HL-60/S4 treated with retinoic acid at 250 ng/mL for 4 days and 3 days (cell line): Measurements from ENCODE around the gene PGAM1.
"Not testable (repeated sequence)": the region's sequence is repeated elsewhere in the genome, so short reads cannot be mapped to it uniquely, and the experiment has no call there.

ENCODE experiments used
- in situ Hi-C: fragments of 300-500 bp; cut with MboI; formaldehyde crosslinking; loops from 2 replicates; pipeline ENCODE4 v1.7.0; 2022; ENCODE audit warnings: low sequenced_read_pairs

Gene PGAM1

DNA sequence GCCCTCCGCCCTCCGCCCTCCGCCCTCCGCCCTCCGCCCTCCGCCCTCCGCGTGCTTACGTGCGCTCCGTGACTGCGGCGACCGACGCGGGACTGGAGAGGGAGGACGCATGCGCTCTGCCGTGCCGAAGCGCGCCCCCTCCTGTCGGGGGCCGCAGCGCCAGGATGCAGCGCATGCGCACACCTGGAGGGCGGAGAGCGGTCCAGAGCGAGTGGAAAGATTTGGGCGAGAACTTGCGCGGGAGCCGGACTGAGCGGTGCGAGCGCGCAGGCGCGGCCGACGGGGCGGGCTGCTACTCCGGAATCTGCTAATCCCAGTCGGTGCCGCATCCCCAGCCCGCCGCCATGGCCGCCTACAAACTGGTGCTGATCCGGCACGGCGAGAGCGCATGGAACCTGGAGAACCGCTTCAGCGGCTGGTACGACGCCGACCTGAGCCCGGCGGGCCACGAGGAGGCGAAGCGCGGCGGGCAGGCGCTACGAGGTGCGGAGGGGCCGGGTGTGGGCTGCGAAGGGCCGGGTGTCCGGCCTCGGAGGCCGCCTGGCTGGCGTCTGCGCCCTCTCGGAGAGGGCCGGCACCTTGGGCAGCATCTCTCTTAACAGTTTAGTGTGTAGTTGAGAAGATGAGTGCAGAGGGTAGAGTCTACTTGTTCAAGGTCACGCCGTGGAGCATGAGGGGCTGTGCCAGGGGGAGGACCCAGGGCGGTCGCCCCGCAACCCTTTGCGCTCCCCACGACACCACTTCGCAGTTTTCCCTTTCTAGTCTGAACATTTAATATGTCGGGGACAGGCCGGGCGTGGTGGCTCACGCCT, at the start of gene PGAM1:
TSS of gene PGAM1 (plus strand) at position 228 of the 812 bp plus-strand sequence. CDS start at position 345, 117 bp downstream.
- in situ Hi-C loops, result no loop called here

DNA sequence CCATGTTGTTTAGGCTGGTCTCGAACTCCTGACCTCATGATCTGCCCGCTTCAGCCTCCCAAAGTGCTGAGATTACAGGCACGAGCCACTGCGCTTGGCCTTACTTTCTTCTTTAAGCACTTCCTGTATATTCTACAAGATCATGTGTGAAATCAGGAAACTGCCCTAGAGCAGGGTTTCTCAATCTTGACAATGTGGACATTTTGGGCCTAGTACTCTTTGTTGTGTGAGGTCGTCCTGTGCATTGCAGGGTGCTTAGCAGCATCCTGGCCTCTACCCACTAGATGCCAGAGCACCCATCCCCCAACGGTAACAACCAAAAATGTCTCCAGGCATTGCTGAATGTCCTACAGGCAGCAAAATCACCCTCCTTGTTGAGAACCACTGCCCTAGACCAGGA, 49.6 kb upstream of the PGAM1 start:
- in situ Hi-C loops, result no loop called here

DNA sequence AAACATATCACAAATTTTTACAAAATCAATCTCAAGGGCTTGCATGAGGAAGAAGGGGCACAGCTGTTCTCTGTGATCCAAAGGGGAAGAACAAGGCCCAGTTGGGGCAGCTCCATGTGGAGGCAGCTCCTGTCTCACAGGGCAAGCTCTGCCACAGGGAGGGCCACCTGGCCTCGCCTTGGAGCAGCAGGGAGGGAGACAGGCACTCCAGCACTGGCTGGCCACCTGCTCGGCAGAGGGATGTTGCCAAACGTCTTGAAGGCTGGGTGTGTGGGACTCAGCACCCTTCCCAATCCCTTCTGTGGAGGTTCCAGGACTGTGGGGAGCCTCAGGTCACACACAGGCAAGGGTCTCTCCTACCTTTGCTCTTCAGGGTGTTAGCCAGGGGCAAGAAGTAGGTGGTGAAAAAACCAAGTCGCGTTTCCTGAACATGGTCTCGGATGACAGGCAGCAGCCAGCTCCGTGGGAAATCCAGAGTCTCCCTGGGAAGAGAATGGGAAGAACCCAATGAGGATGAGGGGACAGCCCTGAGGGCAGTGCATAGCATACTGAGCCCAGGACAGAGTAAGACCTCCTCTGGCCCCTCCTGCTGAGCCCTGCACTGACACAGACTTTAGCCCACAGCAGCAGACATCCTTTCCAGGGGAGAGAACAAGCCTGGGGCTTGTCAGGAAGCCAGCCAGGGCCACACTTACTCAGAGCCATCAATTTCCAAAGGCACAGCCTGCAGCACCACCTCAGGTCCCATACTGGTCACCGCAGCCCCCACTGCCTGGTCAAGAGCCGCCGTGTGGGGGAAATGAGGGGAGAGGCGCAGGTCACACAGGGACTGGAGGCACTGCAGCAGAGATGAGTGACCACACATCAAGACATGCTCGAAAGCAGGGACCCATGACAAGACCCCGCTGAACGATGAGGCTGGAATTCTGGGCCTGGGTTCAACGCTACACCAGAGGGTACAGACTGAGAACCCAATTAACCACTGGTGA, 46.8 kb upstream of the PGAM1 start:
- in situ Hi-C loops, result no loop called here

DNA sequence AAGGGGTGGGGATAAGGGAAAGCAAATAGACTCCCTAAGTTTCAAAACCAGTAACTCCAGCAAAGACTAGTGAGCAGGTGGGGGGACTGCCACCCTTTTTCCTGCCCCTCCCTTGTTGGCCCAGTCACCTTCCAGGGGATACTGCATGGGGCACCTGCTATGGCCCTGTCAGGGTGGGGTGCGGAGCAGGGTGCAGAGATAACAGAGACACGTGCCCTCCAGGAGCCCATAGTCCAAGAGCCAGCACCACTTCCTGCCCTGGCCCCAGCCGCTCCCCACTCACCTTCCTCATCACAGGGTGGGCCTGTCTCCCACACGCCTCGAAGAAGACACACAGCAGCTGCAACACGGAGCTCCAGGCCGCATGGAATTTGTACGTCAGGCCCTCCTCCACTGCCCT, 45.5 kb upstream of the PGAM1 start:
- in situ Hi-C loops, result no loop called here

DNA sequence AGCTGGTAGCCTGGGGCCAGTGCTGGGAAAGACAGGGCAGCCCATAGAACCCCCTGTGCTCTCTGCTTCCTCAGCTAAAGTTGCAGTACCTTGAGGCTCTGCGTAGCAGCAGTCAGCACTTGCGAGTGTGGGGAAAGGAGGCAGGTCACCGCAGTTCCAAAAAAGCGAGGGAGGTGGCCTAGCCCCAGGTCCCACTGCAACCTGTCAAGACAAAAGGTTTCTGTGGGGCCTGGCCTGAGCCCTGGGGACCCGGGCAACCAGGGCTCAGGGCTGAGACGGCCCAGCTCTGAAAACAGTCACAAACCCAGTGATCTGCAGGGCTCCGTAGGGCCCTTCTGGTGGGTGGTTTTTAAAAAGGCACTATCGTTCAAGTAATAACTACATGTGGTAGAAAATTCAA, 44.4 kb upstream of the PGAM1 start:
- in situ Hi-C loops, result no loop called here

DNA sequence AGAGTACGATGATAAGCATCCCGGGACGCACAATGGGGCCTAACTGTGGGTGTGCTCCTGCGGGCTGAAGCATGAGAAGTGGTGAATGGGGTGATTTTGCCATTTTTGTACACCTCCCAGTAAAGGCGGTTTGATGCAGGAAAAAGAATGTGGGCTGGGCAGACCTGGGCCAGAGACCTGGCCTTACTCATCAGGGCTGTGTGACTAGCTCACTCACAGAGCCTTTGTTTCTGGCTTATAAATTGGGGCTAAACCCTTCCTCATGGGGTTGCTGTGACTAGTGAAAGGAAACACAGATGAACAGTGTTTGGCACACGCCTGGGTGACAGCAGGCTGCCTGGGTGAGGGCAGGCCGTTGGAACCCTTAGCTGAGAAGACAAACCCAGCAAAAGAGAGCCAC, 42.8 kb upstream of the PGAM1 start:
- in situ Hi-C loops, result no loop called here

DNA sequence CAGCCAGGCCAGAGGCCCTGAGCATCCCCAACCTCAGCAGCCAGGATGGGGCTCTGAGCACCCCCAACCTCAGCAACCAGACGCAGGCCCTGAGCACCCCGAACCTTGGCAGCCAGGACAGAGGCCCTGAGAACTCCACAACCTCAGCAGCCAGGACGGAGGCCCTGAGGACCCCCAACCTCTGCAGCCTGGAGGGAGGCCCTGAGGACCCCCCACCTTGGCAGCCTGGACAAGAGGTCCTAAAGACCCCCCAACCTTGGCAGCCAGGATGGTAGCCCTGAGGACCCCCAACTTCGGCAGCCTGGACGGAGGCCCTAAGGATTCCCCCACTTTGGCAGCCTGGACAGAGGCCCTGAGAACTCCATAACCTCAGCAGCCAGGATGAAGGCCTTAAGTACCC, 41.8 kb upstream of the PGAM1 start:
- in situ Hi-C loops, result no loop called here

DNA sequence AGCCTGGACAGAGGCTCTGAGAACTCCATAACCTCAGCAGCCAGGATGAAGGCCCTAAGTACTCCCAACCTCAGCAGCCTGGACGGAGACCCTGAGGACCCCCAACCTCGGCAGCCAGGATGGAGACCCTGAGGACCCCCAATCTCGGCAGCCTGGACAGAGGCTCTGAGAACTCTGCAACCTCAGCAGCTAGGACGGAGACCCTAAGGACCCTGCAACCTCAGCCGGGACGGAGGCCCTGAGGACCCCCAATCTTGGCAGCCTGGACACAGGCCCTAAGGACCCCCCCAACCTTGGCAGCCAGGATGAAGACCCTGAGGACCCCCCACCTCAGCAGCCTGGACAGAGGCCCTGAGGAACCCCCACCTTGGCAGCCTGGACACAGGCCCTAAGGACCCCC, 41.4 kb upstream of the PGAM1 start:
- in situ Hi-C loops, result no loop called here

DNA sequence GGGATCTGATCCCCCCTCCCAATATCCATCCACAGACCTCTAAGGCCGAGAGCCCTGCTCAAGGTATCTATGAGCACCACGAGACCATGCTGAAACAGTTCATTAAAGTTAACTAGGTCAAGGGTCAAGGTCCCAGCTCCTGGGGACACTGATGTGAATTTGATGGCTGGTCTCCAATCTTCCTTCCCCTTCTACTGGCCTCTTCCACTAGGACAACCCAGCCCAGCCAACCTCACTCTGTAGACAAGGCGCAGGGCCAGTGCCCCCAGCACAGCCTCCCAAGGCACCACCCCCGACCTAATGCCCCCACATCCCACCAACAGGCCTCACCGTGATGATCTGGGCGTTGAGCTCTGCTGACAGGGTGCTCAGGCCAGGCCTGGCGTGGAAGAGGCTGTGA, 40.4 kb upstream of the PGAM1 start:
- in situ Hi-C loops, result no loop called here

DNA sequence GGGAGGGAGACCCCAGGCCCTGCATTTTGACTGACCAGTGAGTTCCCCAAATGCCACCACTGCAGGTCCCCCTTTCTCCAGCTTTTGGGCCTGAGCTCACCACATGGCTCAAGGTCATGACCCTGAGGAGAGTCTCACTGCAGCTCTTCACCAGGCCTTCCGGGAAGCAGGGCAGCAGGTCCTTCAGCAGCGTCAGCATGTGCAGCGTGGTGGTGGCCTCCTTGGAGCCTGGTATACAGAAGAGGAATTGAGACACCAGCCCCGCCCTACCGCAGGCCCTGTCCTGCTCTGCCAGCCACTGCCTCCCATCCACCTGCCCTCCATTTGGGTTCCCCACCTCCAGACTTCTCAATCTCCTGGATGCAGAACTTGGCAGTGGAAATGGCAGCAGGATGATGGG, 37.8 kb upstream of the PGAM1 start:
- in situ Hi-C loops, result no loop called here

DNA sequence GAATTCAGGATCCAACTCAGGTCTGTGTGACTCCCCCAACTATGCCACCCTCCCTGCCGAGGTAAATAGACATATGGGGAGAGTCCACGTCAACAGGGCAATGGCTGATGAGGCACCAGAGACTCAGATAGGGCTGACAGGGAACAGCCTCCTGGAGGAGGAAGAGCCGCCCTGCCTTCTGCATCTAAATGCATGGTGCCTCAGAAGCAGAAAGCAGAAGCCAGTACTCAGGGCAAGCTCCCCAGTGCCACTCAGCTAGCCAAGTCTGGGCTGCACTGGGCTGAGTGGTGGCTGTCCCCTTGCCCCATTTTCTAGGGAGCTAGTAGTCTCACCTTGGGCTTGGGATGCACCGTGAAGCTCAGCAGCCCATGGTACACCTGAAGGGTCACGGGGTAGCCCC, 35.9 kb upstream of the PGAM1 start:
- in situ Hi-C loops, result no loop called here

DNA sequence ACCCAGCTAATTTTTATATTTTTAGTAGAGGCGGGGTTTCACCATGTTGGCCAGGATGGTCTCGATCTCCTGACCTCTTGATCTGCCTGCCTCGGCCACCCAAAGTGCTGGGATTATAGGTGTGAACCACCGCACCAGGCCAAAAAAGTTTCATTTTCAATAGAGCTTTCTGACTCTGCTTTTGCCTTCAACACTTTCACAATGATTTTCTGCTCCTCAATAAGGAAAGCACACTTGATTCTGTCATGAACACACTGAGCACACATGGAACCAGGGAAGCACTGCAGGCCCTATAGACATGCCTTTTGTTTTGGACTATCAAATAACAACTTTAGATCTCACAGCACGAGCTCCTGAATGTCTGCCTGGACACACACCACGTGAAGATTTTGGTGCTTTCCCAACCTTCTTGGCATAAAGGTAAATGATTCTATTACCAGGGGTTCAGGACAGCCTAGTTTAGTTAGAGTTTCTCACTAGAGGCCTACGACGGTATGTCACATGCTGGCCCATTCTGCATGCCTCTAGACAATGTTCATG, 32.9 kb upstream of the PGAM1 start:
- in situ Hi-C loops, result no loop called here

DNA sequence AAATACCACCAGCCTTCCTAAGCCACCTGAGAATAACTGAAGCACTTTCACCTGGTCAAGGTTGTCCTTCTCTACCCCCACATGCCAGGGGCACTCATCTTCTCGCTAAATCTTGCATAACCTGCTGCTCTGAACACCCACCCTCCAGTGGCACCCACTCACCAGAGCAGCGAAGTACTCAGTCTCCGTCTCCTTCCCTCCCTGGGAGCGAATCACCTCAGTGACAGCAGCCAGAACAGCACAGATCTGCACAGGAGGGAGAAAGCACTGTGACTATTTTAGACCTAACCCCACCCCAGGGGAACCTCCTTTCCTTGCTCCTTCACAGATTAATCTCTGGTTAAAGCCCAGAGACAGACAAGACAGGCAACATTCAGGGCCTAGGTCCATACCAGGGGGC, 29.9 kb upstream of the PGAM1 start:
- in situ Hi-C loops, result no loop called here

DNA sequence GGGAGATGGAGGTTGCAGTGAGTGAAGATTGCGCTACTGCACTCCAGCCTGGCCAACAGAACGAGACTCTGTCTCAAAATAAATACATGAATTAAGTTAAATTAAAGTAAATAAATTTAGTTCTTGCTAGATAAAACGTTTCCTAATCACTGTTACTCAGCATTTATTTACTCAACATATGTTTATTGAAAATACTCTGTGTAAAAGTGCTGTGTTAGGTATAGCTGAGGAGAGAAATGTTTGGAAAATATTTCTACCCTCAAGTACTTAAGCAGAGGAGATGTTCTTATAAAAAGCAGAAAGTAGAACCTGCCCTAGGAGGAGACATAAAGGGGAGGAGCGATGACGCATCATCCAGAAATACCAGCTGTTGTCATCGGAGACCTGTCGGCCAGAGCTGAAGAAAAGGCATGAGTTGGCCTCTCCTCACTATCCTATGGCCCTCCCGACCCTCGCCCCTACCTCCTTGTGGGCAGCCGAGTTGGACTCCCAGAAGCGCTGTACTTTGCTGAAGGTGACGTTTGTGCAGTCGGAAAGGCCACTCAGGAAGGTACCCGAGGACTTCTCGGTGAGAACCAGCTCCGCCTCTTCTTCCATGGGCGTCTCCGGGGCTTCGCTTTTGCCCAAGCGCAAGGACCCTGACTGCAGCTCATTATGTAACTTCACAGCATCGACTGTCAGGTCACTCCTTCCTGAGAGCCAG, 26.0 kb upstream of the PGAM1 start:
- in situ Hi-C loops, result no loop called here

DNA sequence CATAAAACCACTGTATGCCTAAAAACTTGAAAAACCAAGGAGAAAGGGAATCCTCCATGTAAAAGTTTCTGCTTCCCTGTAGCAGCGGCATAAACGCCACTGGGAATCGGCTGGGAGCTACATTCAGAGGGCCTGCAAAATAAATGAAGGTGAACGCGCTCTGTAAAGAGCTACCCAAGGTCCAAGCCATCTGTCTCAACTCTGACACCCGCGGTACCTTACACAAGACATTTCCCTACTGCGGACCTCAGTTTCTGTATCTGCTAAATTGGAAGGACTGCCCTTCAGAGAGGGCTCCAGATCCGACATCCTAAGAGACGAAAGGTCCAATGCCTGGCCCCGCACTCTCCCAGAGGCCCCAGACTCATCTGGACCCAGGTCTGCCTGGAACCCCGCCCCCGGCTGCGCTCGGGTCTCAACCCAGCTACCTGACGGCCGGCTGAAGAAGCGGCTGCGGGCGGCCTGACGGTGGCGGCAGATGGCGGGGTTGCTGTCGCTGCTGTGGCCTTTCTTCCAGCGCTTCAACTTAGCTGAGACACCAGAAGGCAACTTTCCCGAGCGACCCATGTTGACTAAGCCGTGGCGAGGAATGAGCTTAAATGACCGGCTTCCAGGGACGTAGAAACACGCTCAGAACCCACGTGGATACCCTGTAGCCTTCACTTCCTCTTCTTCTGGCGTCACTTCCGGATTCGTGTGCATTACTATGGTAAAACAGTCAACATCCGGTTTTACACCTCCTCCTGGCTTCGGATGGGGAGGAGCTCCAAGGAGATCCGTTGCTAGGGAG, 25.1 kb upstream of the PGAM1 start, which contains the start of gene RRP12:
TSS of gene RRP12 (minus strand) at position 676 of the 790 bp plus-strand sequence. CDS start at position 567, 109 bp downstream.
- in situ Hi-C loops, result no loop called here

DNA sequence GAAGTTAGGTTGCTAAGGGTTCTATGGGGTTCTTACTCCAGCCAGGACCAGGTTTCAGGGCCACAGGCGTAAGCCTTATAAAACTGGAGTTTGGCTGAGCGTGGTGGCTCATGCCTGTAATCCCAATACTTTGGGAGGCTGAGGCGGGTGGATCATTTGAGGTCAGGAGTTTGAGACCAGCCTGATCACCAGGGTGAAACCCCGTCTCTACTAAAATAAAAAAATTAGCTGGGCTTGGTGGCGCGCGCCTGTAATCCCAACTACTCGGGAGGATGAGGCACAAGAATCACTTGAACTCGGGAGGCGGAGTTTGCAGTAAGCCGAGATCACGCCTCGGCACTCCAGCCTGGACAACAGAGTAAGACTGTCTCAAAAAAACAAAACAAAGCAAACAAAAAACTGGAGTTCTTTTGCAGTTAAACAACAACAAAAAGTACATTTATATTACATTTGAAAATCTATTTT, 24.5 kb upstream of the PGAM1 start:
- in situ Hi-C loops, result no loop called here

DNA sequence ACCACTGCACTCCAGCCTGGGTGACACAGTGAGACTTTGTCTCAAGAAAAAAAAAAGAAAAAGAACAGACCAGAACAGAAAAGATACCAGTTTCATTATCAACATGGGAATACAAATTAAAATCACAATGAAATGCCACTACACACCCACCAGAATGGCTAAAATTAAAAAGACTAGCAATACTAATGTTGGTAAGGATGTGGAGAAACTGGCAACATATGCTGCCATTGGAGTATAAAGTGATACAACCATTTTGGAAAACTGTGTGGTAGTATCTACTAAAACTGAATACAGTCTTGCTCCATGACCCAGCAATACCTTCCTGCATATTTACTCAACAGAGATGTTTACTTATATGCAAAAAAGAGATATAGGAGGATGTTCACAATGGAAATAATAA, 21.9 kb upstream of the PGAM1 start:
- in situ Hi-C loops, result no loop called here

DNA sequence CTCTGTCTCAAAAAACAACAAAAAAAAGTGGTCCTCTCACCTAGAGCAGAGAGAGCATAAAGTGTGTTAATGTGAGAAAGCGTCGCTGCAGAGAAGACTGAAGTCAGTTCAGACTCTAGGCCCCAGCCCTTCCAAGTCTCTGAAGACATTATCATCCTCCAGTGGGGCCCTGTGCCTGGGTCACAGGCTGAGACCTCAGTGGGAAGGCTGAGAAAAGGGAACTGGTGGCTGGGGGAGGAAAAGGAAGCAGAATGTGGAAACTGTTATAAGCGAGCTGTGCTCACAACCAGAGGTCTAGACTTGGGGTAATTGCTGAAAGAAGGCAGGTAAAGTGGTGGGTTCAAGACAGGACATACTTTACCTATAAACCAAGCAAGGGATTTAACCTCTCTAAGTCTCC, 19.9 kb upstream of the PGAM1 start:
- in situ Hi-C loops, result no loop called here

DNA sequence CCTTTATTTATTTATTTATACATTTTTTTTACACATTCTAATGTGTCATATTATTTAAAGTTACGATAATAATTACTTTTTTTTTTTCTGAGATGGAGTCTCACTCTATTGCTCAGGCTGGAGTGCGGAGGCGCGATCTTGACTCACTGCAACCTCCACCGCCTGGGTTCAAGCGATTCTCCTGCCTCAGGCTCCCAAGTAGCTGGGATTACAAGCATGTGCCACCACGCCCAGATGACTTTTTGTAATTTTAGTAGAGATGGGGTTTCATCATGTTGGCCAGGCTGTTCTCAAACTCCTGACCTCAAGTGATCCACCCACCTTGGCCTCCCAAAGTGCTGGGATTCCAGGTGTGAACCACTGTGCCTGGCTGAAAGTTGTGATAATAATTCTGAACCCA, 19.5 kb upstream of the PGAM1 start:
- in situ Hi-C loops, result not testable (repeated sequence)
